DMS53 (cell line): ENCODE data around the gene PAX7.

Source experiments
- DNase-seq: peaks from one replicate; lab custom pipeline; 2025; lab: John Stamatoyannopoulos, UW

The PAX7 gene

DNA sequence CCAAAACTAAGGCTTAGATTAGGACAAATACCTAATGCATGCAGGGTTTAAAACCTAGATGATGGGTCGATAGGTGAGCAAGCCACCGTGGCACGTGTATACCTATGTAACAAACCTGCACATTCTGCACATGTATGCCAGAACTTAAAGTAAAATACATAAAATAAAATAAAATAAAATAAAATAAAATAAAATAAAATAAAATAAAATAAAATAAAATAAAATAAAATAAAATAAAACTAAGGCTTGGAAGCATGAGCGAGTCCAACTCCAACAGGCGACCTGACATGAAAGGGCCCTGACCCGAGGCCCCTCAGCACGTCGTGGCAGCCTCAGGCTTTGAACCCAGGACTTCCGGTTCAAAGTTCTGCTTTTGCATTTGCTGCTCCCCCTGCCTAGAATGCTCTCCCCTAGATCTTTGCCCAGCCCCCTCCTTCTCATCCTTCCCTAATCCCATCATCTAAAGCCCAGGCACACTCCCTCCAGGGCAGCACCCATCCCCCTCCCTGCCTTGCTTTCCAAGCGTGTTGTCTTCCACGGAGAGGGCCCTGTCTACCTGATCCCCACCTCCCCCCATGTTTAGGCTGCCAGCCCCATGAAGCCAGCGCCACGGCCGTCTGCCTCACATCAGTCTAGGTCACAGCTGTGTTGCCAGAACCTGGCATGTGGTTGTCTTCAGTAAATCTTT, 164.5 kb downstream of the PAX7 start:
- DNase-seq, result no peak

GRCh38 chr1:18796950-18797349, 166.3 kb downstream of the PAX7 start:
- DNase-seq, result no peak
